Hindlimb muscle (tissue), 1 donor: ENCODE data around the gene ALOX12B. TPM values are rescaled to one million over a fixed set of nuclear protein-coding genes. Genes with fewer than 3 reads are reported as not detected.
A peak's percentile ranks its signal among the peaks of the same experiment; 100 is the strongest.

Experiments used
- DNase-seq: peaks from one replicate; pipeline ENCODE4 v3.0.0-alpha.2; 2013
- polyA plus RNA-seq: library from polyadenylated mRNA; unstranded; fragments of 120-200 nt; gene quantifications from one replicate; pipeline ENCODE4 v1.2.1, GENCODE V29; 2013; ENCODE audit not compliant: insufficient read length

Gene ALOX12B
- not detected for polyA plus RNA-seq

DNA sequence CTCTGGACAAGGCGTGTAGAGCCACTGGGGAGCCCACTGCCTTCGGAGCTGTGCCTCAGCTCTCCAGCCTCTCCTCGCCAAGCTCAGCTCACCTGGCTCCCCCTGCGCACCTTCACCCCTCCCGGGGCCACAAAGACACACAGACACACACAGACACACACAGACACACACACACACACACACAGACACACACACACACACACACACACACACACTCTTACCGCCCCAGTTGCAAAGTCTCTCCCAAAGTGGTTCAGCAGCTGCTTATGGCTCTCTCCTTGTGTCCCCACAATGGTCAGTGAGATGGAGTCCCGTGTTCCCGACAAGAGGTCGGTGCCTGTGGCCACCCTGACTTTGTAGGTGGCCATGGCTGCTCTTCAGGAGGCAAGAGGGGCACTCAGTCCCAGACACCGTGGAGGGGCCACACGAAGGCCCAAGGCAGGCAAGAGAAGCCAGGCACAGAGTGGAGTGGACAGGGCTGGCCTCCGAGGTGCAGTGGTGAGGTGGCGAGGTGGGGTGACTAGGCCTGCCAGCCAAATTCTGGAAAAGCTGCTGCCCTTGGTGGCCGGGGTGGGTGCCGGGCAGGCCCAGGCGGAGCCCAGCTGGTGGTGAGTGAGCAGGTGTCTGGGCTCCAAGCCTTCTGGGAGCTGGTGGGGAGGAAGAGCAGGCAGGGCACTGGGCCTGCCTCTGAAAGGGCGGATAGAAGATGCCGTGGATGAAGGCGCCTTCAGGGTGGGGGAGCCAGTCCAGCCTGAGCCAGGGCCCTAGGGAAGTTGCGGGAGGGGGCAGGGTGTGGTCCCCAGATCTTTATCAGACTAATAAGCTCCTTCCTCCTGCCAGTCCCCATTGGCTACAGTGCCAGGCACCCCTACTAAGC, at the start of gene ALOX12B:
ALOX12B (minus strand) TSS at position 642 of the 877 bp plus-strand sequence; CDS start at position 368, 274 bp downstream.
- no peak for DNase-seq

DNA sequence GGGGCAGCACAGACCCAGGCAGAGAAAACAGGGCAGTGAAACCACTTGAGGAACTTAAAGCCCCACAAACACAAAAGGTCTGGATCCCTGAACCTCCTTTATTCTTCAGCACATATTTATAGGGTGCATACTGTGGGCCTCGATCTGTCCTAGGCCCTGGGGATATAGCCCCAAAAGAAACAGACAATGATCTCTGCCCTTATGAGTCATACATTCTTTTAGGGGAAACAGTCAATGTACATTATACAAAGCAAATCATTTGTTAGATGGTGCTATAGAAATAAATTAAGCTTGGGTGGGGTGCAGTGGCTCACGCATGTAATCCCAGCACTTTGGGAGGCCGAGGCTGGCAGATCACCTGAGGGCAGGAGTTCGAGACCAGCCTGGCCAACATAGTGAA, 46.4 kb upstream of the ALOX12B start:
- DNase-seq: no peak

DNA sequence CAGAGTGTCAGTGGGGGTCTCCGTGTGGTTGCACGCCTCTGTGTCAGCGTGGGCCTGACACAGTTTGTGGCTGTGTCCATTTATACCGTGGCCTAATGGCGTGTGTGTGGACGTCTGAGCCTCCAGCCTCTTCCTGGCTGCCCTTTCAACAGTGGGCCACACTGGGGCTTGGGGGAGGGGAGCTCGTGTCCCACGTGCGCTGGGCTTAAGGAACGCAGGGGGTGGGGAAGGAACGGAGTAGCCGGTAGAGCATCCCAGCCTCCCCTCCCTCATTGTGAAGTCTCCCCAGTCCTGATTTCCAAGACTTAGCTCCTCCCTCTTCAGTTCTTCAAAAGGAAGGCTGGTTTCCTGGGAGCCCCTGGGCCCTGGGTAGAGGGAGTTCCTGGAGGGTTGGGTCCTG, 45.9 kb upstream of the ALOX12B start:
- DNase-seq: no peak

DNA sequence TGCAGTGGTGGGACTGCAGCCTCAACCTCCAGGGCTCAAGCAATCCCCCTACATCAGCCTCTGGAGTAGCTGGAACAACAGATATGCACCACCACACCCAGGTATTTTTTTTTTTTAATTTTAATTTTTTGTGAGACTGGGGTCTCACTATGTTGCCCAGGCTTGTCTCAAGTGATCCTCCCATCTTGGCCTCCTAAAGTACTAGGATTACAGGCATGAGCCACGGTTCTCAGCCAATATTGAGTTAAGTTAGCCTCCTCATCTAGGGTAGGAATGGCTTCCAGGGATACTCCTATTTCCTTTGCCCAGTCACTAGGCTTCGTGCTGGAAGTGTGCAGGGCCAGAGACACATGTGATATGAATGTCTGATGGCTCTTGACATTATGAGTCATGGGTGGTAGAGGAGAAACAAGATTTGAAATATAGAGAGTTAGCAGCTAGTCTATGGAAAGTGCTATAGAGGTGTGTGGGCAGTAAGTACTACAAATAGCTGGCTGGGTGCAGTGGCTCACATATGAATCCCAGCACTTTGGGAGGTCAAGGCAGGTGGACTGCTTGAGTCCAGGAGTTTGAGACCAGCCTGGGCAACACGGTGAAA, 44.4 kb upstream of the ALOX12B start:
- no peak for DNase-seq

DNA sequence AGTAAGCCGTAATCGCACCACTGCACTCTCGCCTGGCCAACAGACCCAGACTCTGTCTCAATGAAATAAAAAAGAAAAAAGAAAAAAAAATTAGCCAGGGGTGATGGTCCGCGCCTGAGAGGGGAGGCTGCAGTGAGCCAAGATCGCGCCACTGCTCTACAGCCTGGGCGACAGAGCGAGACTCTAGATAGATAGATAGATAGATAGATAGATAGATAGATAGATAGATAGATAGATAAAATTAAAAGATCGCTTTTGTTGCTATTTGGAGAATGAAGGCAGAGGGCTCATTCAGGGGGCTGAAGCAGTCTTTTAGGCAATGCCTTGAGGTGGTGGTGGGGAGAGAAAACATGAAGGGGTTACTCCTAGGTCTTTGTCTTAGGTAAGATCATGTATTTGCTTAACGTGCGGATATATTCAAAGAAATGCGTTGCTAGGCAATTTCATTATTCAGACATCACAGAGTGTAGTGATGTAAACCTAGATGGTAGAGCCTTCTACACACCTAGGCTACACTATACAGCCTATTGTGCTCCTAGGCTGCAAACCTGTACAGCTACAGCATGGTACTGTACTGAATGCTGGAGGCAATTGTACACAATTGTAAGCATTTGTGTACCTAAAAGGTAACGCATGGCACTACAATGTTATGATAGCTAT, 40.7 kb upstream of the ALOX12B start:
- no peak for DNase-seq

DNA sequence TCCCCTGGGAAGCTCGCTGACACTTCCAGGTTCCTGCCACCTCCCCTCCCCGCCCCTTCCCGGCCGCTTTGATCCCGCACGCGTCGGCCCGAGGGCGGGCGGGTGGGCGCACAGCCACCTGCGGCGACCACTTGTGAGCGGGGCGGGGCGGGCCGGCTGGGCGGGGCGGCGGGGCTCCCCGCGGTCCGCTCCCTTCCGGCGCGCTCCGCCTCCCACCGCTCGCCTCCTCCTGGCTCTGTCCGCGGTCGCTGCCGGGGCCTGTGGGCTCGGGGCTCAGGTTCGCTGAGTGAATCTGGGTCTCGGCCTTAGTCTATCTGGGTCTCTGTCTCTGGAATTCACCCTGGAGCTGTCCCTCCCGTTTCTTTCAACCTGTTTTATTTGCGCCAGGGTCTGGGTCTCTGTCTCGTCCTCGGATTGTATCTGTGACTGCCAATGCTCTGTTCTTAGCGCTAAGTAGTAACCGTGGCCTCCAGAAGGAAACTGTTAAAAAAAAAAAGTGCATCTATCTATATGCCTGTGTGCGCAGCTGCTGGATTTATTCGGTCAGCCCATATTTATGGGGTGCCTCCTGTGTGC, 39.1 kb upstream of the ALOX12B start:
- no peak for DNase-seq

DNA sequence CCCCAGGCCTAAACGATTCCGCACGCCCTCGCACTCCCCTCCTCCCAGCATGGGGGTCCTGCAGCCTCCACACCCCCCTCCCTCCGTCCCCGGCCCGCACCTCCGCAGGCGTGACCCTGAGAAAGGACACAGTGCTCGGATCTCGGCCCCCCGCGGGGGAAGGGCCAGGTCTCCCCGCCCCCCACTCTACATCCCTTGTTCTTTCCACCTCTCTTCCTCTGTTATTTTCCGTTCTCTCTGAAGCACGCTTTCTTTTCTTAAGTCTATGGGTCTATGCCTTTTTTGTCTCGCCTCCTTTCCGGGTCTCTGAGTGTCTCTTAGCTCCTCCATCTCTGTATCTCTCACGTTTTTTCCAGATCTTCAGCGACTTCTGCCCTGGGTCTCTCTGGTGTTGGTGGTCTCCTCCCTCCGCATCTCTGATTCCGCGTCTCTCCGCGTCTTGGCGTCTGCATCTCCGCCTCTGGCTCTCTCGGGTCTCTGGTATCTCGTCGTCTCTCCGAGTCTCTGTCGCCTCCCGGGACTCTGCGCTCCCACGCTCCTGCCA, 38.5 kb upstream of the ALOX12B start:
- DNase-seq: no peak

DNA sequence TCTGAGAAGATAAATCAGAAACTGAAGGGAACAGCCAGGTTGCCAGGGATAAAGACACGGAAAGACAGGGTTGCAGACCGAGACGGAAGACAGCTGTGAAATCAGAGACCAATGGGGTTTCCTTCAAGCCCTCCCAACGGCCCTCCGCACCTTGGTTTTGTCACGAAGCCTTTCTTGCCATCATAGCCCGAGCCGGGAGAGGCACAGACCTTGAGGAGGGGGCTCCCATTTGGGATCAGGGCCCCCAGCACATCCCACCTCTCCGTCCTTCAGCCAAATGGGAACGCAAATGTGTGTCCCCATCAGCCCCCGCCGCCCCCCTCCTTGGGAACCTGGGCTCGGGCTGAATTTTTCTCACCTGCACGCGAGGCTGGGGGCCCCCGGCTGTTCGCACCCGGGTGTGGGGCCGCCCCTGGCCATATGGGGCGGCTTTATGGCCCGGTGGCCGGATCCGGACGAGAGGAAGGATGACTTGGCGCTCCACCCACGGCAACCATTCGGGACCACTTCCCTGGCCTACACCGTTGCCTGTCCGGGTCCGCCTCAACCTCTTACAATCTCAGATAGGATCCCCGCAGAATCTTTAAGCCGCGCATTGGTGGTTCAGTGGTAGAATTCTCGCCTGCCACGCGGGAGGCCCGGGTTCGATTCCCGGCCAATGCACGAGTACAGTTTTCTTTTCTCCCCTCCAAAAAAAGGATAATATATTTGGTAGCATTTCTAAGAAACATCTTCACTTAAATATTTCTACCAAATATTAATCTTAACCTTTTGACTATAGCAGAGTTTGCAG, 37.8 kb upstream of the ALOX12B start:
- peak; percentile 86 for DNase-seq

DNA sequence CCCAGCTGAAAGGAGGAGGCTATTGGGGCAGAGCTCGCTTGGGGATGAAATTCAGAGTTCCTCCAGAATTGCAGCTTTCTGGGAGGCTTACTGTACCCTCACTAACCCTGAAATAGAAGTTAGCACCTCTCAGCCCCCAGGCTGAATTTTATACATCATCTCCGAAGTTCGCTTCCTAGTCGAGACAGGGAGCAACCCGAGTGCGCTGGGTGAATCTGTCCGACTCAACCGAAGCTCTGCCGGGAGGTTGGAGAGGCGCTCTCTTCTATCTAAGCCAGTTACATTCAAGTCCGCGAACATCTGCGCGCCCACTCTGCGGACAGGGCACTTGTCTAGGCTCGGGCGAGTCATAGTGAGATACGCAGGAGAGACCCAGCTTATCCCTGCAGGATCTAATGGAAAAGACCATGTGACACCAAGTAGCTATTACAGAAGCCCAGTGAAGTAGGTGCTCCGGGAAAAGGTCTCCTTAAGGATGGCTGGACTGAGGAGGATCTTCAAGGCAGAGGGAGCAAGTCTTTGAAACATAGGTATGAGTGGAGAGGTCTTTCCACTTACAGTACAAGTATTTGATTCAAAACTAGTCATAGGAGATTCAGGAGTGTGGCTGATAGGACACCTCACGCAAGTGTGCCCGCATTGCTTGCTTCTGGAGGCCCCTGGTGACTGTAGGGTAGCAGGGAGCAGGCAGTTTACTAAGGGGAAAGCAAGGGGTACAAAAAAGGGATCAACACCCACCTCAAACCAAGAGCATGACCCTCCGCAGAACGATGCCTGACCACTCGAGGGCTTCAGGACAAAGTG, 37.0 kb upstream of the ALOX12B start:
- DNase-seq: no peak

DNA sequence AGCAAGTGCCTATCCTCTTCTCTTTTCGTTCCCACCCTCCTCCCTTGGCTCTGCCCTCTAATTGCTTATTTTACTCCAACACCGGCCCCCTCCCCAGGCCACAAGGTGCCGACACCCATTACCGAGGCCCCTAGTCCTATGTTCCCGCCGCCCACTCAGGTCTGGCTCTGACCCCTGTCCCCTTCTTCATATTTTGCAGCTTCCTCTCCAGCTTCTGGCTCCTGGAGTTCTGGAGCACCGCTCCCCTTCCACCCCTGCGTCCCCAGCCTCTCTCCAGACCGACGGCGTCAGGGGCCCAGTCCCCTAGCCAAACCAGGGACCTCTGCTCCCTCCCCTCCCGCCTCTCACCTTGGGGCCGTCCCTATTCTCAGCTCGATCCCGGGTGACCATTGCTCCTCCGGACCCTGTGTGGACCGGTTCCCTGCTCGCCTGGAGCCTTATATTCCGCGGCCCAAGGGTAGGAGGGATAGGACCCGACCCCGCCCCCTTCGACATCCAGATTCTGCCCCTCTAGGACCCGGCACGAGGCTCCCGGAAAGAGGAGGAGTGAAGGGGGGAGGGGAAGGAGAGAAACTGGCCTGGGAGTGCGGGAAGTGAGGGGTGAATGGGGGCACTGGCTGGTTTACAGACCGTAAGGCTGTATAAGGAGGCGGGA, 36.3 kb upstream of the ALOX12B start, which contains the start of gene HES7:
HES7 (minus strand) TSS at position 412 of the 655 bp plus-strand sequence; CDS start at position 390, 22 bp downstream.
- no peak for DNase-seq

DNA sequence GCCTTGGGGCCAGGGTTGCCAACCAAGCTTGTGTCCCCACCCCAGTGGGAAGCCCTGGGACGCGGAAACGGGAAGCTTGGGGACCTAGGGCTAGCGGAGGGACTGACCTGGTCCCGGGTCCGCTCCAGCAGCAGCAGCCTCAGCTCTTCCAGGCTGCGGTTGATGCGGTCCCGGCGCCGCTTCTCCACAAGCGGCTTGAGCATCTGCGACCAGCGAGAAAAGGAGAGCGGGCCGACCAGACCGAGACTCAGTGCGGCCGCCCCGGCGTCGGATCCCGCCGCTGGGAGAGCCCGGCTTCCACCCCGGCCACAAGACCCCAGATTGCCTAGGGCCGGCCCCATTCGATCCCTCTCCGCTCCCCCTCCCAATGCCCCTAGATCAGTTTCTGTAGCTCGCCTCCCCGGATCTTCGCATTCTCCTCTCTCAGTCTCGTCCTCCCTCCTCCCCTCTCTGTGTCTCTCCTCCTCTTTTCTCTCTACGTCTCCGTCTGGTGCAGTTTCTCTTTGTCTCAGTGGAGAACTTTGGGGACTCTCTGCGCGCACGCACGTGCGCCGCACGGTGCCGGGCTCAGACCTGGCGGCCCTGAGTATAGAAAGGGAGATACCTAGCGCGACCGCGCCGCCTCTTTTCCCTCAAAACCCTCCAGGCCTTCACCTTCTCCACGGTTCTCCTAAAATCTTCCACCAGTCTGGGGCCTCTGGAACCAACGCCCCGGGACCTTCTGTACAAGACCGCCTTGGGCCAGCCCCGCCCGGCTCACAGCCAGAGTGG, 35.6 kb upstream of the ALOX12B start:
- DNase-seq: no peak

DNA sequence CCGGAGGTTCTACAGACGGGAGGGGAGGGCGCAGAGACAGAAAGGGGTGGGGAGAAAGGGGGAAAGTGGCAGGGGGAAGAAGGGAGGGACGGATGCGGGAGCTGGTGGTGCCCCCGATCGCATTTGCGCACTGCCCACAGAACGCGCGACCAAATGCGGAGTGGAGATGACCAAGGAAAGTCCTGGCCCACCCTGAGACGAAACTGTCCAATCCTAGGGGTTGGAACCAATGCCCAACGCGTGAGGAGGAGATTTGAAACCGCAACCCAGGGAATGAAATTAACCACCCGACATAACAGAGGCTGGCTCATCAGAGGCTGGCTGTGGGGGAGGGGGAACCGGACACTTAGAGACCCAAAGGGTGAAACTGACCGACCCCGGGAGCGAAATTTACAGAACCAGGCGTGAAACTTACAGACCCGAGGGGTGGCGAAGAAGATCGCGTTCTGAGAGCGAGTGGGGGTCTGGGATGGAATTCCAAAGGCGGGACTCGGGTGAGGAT, 35.0 kb upstream of the ALOX12B start:
- DNase-seq: no peak

DNA sequence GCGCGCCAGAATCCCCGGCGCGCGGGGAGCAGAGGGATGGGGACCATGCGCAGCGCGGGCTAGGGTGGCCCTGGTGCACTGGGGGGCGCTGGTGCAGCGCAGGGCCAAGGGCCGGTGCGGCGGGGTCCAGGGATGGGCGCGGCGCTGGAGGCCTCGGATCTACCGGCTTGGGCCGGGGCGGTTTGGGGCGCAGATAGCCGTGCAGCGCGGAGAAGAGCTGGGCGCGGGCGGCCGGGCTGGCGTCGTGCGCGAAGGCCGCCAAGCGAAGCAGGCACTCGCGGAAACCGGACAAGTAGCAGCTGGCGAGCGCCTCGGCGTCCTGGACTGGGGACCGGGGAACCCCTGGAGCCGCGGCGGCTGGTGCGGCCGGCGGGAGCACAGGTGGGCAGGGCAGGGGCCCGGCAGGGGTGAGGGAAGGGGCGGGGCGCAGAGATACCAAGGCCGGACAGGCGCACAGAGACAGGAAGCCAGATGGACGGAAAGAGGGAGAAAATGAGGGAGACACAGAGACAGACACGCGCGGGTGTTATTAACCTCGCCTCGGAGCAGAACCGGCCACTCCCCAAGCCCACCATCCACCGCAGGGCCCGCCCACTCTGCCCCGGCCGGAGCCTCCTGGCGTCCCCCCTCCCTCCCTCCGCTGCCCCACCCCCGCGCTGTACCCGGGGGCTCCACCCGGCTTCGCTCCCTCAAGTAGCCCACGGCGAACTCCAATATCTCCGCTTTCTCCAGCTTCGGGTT, 34.3 kb upstream of the ALOX12B start:
- DNase-seq: no peak

DNA sequence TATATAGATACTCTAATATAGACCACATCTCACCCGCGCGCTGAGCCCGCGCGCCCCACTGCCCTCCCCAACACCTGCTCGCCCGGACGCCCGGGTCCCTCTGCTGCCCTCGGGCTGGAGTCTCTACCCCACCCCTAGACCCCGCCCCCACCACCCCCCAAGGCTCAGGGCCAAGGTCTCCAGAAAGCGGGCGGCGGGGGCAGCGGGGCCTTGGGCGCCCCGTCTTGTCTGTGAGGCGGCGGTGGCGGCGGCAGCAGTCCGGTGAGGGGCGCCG, 33.8 kb upstream of the ALOX12B start:
- no peak for DNase-seq

DNA sequence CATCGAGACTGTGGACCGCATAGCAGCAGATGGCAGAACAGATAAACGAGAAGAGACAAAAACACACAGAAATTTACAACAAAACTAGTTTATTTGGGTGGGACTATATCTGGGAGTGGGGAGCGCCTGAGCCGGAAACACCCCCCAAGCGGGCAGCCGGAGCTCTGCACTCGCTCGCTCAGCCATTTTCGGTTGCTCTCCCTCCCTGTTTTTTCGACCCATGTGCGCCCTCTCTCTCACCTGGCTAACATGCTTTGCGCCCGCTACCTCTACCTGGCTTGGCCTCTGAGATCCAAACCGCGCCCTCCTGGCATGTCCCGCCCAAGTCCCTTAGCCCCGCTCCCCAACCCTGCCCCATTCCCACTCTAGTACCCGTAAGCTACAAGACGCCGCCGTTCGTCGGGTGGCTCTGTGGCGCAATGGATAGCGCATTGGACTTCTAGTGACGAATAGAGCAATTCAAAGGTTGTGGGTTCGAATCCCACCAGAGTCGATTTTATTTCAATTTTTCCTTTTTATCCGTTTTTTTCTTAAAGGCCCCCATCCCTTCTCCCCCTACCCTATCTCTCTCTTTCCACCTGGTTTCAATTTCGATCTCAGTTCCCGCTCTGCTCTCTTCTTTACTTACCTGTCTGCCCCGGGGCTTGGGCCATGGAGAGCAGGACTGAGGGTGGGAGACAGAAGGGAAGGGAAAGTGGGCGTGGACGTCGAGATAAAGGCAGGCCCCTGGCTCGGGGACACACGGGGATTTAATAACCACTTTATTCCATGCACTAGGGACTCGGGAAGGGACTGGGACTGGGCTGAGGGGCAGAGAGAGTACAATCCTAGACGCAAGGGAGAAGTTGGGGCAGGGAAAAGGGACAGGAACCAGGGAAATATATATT, 33.2 kb upstream of the ALOX12B start:
- no peak for DNase-seq

DNA sequence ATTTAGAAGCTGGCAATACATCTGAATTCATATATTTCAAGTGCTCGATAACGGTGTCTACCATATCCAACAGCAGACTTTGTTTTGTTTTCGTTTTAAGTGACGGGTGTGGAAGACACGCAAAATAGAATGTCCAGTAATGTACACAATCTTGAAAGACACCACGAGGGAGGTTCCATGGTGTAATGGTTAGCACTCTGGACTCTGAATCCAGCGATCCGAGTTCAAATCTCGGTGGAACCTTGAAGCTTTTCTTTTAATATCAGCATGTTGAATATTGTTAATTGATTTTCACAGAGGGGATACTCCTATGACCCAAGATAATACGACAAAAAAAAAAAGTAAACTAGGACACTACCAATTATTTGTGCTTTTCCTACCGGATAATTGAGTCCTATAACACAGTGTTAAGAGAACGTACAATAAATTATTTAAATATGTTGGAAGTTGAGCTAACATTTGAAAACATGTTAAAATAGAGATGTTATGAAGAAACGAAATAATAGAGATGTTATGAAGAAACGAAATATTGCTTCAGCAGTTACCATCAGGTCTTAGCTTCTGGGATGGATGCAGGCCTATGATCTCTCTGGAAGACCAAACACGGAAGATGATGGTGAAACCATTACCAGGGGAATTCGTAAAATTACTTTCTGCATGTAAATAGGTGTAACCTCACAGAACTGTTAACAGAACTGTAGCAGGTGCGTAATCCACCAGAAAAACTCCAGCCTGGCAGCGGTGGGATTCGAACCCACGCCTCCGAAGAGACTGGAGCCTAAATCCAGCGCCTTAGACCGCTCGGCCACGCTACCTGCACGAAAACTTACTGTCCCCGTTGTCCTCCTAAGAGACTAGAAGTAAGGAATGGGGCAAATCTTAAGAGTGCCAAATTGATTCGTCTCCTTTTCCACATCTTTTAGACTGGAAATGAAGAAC, 32.3 kb upstream of the ALOX12B start:
- peak; percentile 90 for DNase-seq
